Neural progenitor cell (in vitro differentiated cells): ENCODE results near the gene ABTB2. TPM values are rescaled to one million over a fixed set of nuclear protein-coding genes. Genes with fewer than 3 reads are reported as not detected.

Experiments
- DNase-seq: peaks from one replicate; pipeline ENCODE4 v3.0.0-alpha.2; 2016; ENCODE audit warnings: low spot score
- H2AFZ ChIP-seq: fragments of 200-600 bp; sonication (generic); replicated peaks from 2 replicates; pipeline ENCODE4 v1.6.1; 2016; ENCODE audit warnings: antibody characterized with exemption
- H3F3A ChIP-seq: fragments of 200-600 bp; sonication (generic); 2 replicates; pipeline ENCODE4 v1.6.1; 2016; ENCODE audit warnings: antibody characterized with exemption, low read depth
- H3K27ac ChIP-seq: fragments of 200-600 bp; sonication (generic); 2 replicates; pipeline ENCODE4 v1.5.1; 2016; ENCODE audit warnings: mild to moderate bottlenecking
- H3K27me3 ChIP-seq: fragments of 200-600 bp; sonication (generic); 2 replicates; pipeline ENCODE4 v1.6.1; 2016; ENCODE audit warnings: mild to moderate bottlenecking, moderate library complexity
- H3K36me3 ChIP-seq: fragments of 200-600 bp; sonication (generic); 2 replicates; pipeline ENCODE4 v1.5.1; 2016
- H3K4me1 ChIP-seq: fragments of 200-600 bp; sonication (generic); 2 replicates; pipeline ENCODE4 v1.6.1; 2016; ENCODE audit warnings: mixed run types
- H3K4me2 ChIP-seq: fragments of 200-600 bp; sonication (generic); 2 replicates; pipeline ENCODE4 v1.6.1; 2016
- H3K4me3 ChIP-seq: fragments of 200-600 bp; sonication (generic); 2 replicates; pipeline ENCODE4 v1.5.1; 2016
- H3K79me2 ChIP-seq: fragments of 200-600 bp; sonication (generic); 2 replicates; pipeline ENCODE4 v1.6.1; 2016; ENCODE audit warnings: low read depth
- H3K9ac ChIP-seq: fragments of 200-600 bp; sonication (generic); 2 replicates; pipeline ENCODE4 v1.6.1; 2016
- H3K9me3 ChIP-seq: fragments of 200-600 bp; sonication (generic); 2 replicates; pipeline ENCODE4 v1.5.1; 2016; ENCODE audit warnings: low read depth
- H4K20me1 ChIP-seq: fragments of 200-600 bp; sonication (generic); 2 replicates; pipeline ENCODE4 v1.6.1; 2016; ENCODE audit warnings: low read depth
- H3K27ac Mint-ChIP-seq: 3 replicates; pipeline ENCODE4 v1.8.0; 2021; ENCODE audit warnings: mixed read lengths
- H3K27me3 Mint-ChIP-seq: 2 replicates; pipeline ENCODE4 v1.8.0; 2022; ENCODE audit warnings: low read depth, mild to moderate bottlenecking, inconsistent platforms, moderate library complexity, mixed read lengths; ENCODE audit not compliant: insufficient read depth
- H3K36me3 Mint-ChIP-seq: 3 replicates; pipeline ENCODE4 v1.8.0; 2021; ENCODE audit warnings: mixed read lengths
- H3K4me1 Mint-ChIP-seq: 3 replicates; pipeline ENCODE4 v1.8.0; 2021; ENCODE audit warnings: mixed read lengths
- H3K4me3 Mint-ChIP-seq: 3 replicates; pipeline ENCODE4 v1.8.0; 2021; ENCODE audit warnings: mild to moderate bottlenecking, moderate library complexity, mixed read lengths
- H3K9me3 Mint-ChIP-seq: 3 replicates; pipeline ENCODE4 v1.8.0; 2020; ENCODE audit warnings: mixed read lengths
- CTCF ChIP-seq: fragments of 200-600 bp; sonication (generic); IDR thresholded peaks from 2 replicates; pipeline ENCODE4 v1.5.1; 2017; ENCODE audit warnings: antibody characterized with exemption, mild to moderate bottlenecking
- EZH2 ChIP-seq: fragments of 200-600 bp; sonication (generic); IDR thresholded peaks from 2 replicates; pipeline ENCODE4 v1.6.1; 2017; ENCODE audit warnings: antibody characterized with exemption, mild to moderate bottlenecking, moderate library complexity
- EZH2phosphoT487 ChIP-seq: fragments of 200-600 bp; sonication (generic); IDR thresholded peaks from 2 replicates; pipeline ENCODE4 v1.6.1; 2017; ENCODE audit warnings: antibody characterized with exemption
- total RNA-seq: library from RNA; depleted of rRNA; stranded (reverse); fragments of >200 nt; gene quantifications from 2 replicates; pipeline ENCODE4 v1.2.3, GENCODE V29; 2015; ENCODE audit warnings: low replicate concordance

The ABTB2 gene
- total RNA-seq, 1 donor from 2014 or later: 0.37 TPM

- H3K36me3 ChIP-seq: no peaks in the 10 kb centered on the region
- no peaks in the 10 kb centered on the region for H3K79me2 ChIP-seq
- no peak for DNase-seq
- no peak overlapping the region for H3K4me3 ChIP-seq
- H3K4me1 Mint-ChIP-seq: peaks cover 9% of the 10 kb centered on the region
- no peaks in the 10 kb centered on the region for H3K9me3 Mint-ChIP-seq
- TF ChIP-seq EZH2phosphoT487 (no peak), EZH2 (no peak), CTCF (no peak)
- no peak overlapping the region for H3K4me2 ChIP-seq
- H2AFZ ChIP-seq: no peak overlapping the region
- H4K20me1 ChIP-seq: no peaks in the 10 kb centered on the region
- no peak overlapping the region for H3K4me3 Mint-ChIP-seq
- peaks cover 11% of the 10 kb centered on the region for H3K4me1 ChIP-seq
- H3K27me3 ChIP-seq: peaks cover 21% of the 10 kb centered on the region
- H3K27me3 Mint-ChIP-seq: peaks cover 9% of the 10 kb centered on the region
- no peak overlapping the region for H3K27ac ChIP-seq
- H3F3A ChIP-seq: peaks cover 7% of the 10 kb centered on the region
- no peaks in the 10 kb centered on the region for H3K9me3 ChIP-seq
- H3K27ac Mint-ChIP-seq: no peak overlapping the region
- H3K9ac ChIP-seq: no peak overlapping the region
- H3K36me3 Mint-ChIP-seq: no peaks in the 10 kb centered on the region
These were observed 178.7 kb downstream of the ABTB2 start for GRCh38 chr11:34179026-34179675.

GRCh38 chr11:34178209-34178821, 179.5 kb downstream of the ABTB2 start:
- peaks cover 10% of the 10 kb centered on the region for H3K4me1 Mint-ChIP-seq
- H3K27ac Mint-ChIP-seq: no peak overlapping the region
- no peak overlapping the region for H3K4me3 Mint-ChIP-seq
- peaks cover 11% of the 10 kb centered on the region for H3K27me3 Mint-ChIP-seq
- Histone ChIP-seq H3K79me2 (no peaks in the 10 kb centered on the region), H3K36me3 (no peaks in the 10 kb centered on the region), H3K9ac (no peak overlapping the region), H3K4me1 (peaks cover 11% of the 10 kb centered on the region), H3K4me2 (no peak overlapping the region), H3K4me3 (no peak overlapping the region), H3K27me3 (peaks cover 20% of the 10 kb centered on the region), H3K27ac (no peak overlapping the region), H4K20me1 (no peaks in the 10 kb centered on the region), H2AFZ (no peak overlapping the region), H3K9me3 (no peaks in the 10 kb centered on the region), H3F3A (peaks cover 7% of the 10 kb centered on the region)
- no peak for TF ChIP-seq EZH2
- no peak for TF ChIP-seq CTCF
- TF ChIP-seq EZH2phosphoT487: no peak
- DNase-seq: no peak
- no peaks in the 10 kb centered on the region for H3K9me3 Mint-ChIP-seq
- H3K36me3 Mint-ChIP-seq: no peaks in the 10 kb centered on the region

GRCh38 chr11:34176751-34177209, 181.0 kb downstream of the ABTB2 start:
- TF ChIP-seq CTCF (no peak), EZH2phosphoT487 (no peak), EZH2 (no peak)
- Histone ChIP-seq H4K20me1 (no peaks in the 10 kb centered on the region), H3F3A (peaks cover 7% of the 10 kb centered on the region), H3K4me2 (no peak overlapping the region), H3K4me1 (peaks cover 11% of the 10 kb centered on the region), H3K27ac (no peak overlapping the region), H2AFZ (no peak overlapping the region), H3K9me3 (no peaks in the 10 kb centered on the region), H3K9ac (no peak overlapping the region), H3K27me3 (peaks cover 18% of the 10 kb centered on the region), H3K4me3 (no peak overlapping the region), H3K36me3 (no peaks in the 10 kb centered on the region), H3K79me2 (no peaks in the 10 kb centered on the region)
- Mint-ChIP-seq H3K27ac (no peak overlapping the region), H3K27me3 (peaks cover 9% of the 10 kb centered on the region), H3K9me3 (no peaks in the 10 kb centered on the region), H3K4me1 (peaks cover 10% of the 10 kb centered on the region), H3K36me3 (no peaks in the 10 kb centered on the region), H3K4me3 (no peak overlapping the region)
- peak; percentile 53 for DNase-seq
